ENCODE data around the gene MED22. TPM values are rescaled to one million over a fixed set of nuclear protein-coding genes. Genes with fewer than 3 reads are reported as not detected.

The MED22 gene
- total RNA-seq, 1 experiment from 2014 or later = 26.2 TPM

- ChIA-PET POLR2A (no interaction called here), CTCF (no interaction called here)
- no peak overlapping the region for H3K4me3 ChIP-seq (ENCODE audit: low read depth in 2 of 2, low read length in 2 of 2)
- intact Hi-C loops (cut with micrococcal nuclease; ENCODE audit: unreplicated experiment) (no loop called here), in situ Hi-C loops (cut with HindIII; ENCODE audit: low pct_unique_long_range_greater_than_20kb, low sequenced_read_pairs) (no loop called here)
- peaks cover 13% of the 10 kb centered on the region for H3K4me1 ChIP-seq (ENCODE audit: control insufficient read depth, insufficient read depth, low read length)
- TF ChIP-seq, protein P1, sequence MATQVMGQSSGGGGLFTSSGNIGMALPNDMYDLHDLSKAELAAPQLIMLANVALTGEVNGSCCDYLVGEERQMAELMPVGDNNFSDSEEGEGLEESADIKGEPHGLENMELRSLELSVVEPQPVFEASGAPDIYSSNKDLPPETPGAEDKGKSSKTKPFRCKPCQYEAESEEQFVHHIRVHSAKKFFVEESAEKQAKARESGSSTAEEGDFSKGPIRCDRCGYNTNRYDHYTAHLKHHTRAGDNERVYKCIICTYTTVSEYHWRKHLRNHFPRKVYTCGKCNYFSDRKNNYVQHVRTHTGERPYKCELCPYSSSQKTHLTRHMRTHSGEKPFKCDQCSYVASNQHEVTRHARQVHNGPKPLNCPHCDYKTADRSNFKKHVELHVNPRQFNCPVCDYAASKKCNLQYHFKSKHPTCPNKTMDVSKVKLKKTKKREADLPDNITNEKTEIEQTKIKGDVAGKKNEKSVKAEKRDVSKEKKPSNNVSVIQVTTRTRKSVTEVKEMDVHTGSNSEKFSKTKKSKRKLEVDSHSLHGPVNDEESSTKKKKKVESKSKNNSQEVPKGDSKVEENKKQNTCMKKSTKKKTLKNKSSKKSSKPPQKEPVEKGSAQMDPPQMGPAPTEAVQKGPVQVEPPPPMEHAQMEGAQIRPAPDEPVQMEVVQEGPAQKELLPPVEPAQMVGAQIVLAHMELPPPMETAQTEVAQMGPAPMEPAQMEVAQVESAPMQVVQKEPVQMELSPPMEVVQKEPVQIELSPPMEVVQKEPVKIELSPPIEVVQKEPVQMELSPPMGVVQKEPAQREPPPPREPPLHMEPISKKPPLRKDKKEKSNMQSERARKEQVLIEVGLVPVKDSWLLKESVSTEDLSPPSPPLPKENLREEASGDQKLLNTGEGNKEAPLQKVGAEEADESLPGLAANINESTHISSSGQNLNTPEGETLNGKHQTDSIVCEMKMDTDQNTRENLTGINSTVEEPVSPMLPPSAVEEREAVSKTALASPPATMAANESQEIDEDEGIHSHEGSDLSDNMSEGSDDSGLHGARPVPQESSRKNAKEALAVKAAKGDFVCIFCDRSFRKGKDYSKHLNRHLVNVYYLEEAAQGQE (IDR thresholded peaks at IDR 0.05; ENCODE audit: insufficient read depth in 1 of 2, low read depth in 2 of 2, low read length in 1 of 2) = no peak
- TF ChIP-seq, protein P2, sequence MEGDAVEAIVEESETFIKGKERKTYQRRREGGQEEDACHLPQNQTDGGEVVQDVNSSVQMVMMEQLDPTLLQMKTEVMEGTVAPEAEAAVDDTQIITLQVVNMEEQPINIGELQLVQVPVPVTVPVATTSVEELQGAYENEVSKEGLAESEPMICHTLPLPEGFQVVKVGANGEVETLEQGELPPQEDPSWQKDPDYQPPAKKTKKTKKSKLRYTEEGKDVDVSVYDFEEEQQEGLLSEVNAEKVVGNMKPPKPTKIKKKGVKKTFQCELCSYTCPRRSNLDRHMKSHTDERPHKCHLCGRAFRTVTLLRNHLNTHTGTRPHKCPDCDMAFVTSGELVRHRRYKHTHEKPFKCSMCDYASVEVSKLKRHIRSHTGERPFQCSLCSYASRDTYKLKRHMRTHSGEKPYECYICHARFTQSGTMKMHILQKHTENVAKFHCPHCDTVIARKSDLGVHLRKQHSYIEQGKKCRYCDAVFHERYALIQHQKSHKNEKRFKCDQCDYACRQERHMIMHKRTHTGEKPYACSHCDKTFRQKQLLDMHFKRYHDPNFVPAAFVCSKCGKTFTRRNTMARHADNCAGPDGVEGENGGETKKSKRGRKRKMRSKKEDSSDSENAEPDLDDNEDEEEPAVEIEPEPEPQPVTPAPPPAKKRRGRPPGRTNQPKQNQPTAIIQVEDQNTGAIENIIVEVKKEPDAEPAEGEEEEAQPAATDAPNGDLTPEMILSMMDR (IDR thresholded peaks at IDR 0.05) = no peak
- TF ChIP-seq TCF7L2 (IDR thresholded peaks at IDR 0.05; ENCODE audit: low read depth, low read length) (no peak), POLR2AphosphoS5 (IDR thresholded peaks at IDR 0.05; ENCODE audit: low read depth, low read length) (no peak), SIN3A (IDR thresholded peaks at IDR 0.05; ENCODE audit: borderline replicate concordance, insufficient read depth, low read depth, low read length) (no peak)
- no peak for ATAC-seq
- DNase-seq (ENCODE audit: low read depth, low spot score) = no peak
- H3K27me3 ChIP-seq (ENCODE audit: control insufficient read depth, insufficient read depth, low read length) = no peaks in the 10 kb centered on the region
- H3K27ac ChIP-seq (ENCODE audit: low read length) = no peak overlapping the region
- H3K36me3 ChIP-seq (ENCODE audit: control insufficient read depth, insufficient read depth, low read length) = peaks cover 6% of the 10 kb centered on the region; the same call in 1 of the 2 replicates
- no peaks in the 10 kb centered on the region for H3K9me3 ChIP-seq (ENCODE audit: control insufficient read depth, insufficient read depth, low read depth, low read length)
- no TSS peak for BruUV-seq (replicated peaks)
Measured at GRCh38 chr9:133367221-133367620, 19.3 kb upstream of the MED22 start.

DNA sequence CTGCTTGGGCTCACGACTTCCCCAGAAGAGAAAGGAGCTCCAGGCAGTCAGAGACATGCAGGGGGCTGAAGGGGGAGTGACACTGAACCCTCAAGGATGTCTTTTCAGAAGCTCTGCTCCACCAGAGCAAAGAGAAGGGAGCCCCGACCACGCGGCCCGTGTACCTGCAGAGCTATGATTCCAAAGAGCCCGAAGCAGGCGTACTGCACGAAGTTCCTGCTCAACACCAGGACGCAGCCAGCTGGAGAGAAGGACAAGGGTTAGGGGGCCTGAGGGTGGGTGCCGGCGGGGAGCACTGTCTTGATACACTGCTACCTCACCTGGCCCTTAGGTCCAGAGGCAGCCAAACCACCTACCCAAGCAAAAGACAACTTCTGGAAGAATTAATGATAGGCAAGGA, 18.5 kb upstream of the MED22 start:
- ATAC-seq (no peak), DNase-seq (ENCODE audit: low read depth, low spot score) (no peak)
- no peaks in the 10 kb centered on the region for H3K27me3 ChIP-seq (ENCODE audit: control insufficient read depth, insufficient read depth, low read length)
- ChIA-PET POLR2A (no interaction called here), CTCF (no interaction called here)
- H3K27ac ChIP-seq (ENCODE audit: low read length) = no peak overlapping the region
- in situ Hi-C loops (cut with HindIII; ENCODE audit: low pct_unique_long_range_greater_than_20kb, low sequenced_read_pairs) = no loop called here
- peaks cover 13% of the 10 kb centered on the region for H3K4me1 ChIP-seq (ENCODE audit: control insufficient read depth, insufficient read depth, low read length)
- intact Hi-C loops (cut with micrococcal nuclease; ENCODE audit: unreplicated experiment) = no loop called here
- TF ChIP-seq POLR2AphosphoS5 (IDR thresholded peaks at IDR 0.05; ENCODE audit: low read depth, low read length) (no peak), TCF7L2 (IDR thresholded peaks at IDR 0.05; ENCODE audit: low read depth, low read length) (no peak), SIN3A (IDR thresholded peaks at IDR 0.05; ENCODE audit: borderline replicate concordance, insufficient read depth, low read depth, low read length) (no peak)
- TF ChIP-seq, protein P2 (IDR thresholded peaks at IDR 0.05) = no peak
- TF ChIP-seq, protein P1 (IDR thresholded peaks at IDR 0.05; ENCODE audit: insufficient read depth in 1 of 2, low read depth in 2 of 2, low read length in 1 of 2) = no peak
- BruUV-seq (replicated peaks) = no TSS peak
- H3K36me3 ChIP-seq (ENCODE audit: control insufficient read depth, insufficient read depth, low read length) = peaks cover 6% of the 10 kb centered on the region; the same call in 1 of the 2 replicates
- H3K9me3 ChIP-seq (ENCODE audit: control insufficient read depth, insufficient read depth, low read depth, low read length) = no peaks in the 10 kb centered on the region
- H3K4me3 ChIP-seq (ENCODE audit: low read depth in 2 of 2, low read length in 2 of 2) = no peak overlapping the region
